ENCODE data around the gene CMTM8. TPM values are rescaled to one million over a fixed set of nuclear protein-coding genes. Genes with fewer than 3 reads are reported as not detected.

CMTM8 gene
- total RNA-seq, 6 experiments from 2014 or later = 13.3 to 27.1 (median 20.9) TPM

DNA sequence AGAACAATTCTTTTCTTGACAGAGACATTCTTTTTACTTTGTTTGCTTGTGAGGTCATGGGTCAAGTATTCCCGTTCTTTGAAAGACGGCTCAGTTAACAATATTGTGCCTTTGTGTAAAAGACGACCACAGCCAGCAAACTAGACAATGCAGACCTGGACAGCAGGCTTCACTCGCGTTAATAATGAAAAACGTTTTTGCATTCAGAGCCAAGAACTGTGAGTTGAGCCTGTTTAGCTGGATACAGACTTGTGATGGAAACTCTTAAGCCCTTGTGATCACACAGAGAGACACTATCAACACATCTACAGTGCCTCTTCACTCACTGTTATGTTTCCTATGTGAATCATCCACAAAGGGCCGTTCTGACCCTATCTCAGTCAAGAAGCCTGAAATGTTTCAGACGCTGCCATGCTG lies 115.9 kb downstream of the CMTM8 start:
- H3K4me1 ChIP-seq = peaks cover 0 to 8% (median 0%) of the 10 kb centered on the region in 4 donors
- no peaks in the 10 kb centered on the region for H3K9me3 ChIP-seq
- TF ChIP-seq, protein P1, sequence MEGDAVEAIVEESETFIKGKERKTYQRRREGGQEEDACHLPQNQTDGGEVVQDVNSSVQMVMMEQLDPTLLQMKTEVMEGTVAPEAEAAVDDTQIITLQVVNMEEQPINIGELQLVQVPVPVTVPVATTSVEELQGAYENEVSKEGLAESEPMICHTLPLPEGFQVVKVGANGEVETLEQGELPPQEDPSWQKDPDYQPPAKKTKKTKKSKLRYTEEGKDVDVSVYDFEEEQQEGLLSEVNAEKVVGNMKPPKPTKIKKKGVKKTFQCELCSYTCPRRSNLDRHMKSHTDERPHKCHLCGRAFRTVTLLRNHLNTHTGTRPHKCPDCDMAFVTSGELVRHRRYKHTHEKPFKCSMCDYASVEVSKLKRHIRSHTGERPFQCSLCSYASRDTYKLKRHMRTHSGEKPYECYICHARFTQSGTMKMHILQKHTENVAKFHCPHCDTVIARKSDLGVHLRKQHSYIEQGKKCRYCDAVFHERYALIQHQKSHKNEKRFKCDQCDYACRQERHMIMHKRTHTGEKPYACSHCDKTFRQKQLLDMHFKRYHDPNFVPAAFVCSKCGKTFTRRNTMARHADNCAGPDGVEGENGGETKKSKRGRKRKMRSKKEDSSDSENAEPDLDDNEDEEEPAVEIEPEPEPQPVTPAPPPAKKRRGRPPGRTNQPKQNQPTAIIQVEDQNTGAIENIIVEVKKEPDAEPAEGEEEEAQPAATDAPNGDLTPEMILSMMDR (IDR thresholded peaks at IDR 0.05) = no peak
- TF ChIP-seq POLR2A (IDR thresholded peaks at IDR 0.05) = no peak
- no peak overlapping the region for H3K4me3 ChIP-seq
- ATAC-seq (no peak), DNase-seq (no peak)
- intact Hi-C loops (cut with DNase I) = no loop called here
- WGBS (ENCODE audit: insufficient coverage, low coverage, low lambda C conversion rate, missing lambda C conversion rate) = 57% methylated on average over 8 of the region's 8 CpGs
- no peak overlapping the region for H3K27ac ChIP-seq
- H3K36me3 ChIP-seq = peaks cover 0 to 7% (median 2%) of the 10 kb centered on the region in 4 donors
- H3K27me3 ChIP-seq = no peaks in the 10 kb centered on the region

DNA sequence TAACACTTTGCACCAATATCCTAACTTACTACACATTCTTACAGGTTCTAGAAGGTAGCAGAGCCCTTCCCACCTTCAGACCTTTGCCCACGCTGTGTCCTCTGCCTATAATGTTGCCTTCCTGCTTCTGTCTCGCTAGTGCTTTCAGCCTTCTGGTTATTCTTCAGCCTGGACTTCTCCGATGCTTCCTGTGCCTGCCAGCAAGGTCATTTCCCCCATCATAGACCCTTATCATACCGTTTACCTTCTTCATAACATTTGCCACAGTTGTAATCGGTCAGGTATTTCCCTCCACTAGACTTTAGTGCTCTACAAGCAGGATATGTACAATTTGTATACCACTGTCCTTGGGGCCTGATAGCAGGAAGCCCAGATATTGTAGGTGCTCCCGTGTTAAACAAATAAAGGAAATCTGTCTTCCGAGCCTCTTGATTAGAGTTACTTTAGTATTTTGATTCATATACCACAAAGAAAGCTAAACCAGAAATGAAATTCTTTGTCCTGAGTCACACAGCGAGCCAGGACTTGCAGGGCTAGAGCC lies 117.3 kb downstream of the CMTM8 start:
- no peak overlapping the region for H3K4me3 ChIP-seq
- no peak overlapping the region for H3K27ac ChIP-seq
- H3K4me1 ChIP-seq = peaks cover 0 to 11% (median 3%) of the 10 kb centered on the region in 4 donors
- peaks cover 0 to 7% (median 2%) of the 10 kb centered on the region in 4 donors for H3K36me3 ChIP-seq
- no peaks in the 10 kb centered on the region for H3K9me3 ChIP-seq
- no peak for TF ChIP-seq POLR2A (IDR thresholded peaks at IDR 0.05)
- TF ChIP-seq, protein P1 (IDR thresholded peaks at IDR 0.05) = no peak
- intact Hi-C loops (cut with DNase I) = no loop called here
- peak in 1 of 4 donors; percentile 43 for ATAC-seq
- no peak for DNase-seq
- H3K27me3 ChIP-seq = no peaks in the 10 kb centered on the region
- WGBS (ENCODE audit: insufficient coverage, low coverage, low lambda C conversion rate, missing lambda C conversion rate) = 58% methylated on average over 6 of the region's 8 CpGs

DNA sequence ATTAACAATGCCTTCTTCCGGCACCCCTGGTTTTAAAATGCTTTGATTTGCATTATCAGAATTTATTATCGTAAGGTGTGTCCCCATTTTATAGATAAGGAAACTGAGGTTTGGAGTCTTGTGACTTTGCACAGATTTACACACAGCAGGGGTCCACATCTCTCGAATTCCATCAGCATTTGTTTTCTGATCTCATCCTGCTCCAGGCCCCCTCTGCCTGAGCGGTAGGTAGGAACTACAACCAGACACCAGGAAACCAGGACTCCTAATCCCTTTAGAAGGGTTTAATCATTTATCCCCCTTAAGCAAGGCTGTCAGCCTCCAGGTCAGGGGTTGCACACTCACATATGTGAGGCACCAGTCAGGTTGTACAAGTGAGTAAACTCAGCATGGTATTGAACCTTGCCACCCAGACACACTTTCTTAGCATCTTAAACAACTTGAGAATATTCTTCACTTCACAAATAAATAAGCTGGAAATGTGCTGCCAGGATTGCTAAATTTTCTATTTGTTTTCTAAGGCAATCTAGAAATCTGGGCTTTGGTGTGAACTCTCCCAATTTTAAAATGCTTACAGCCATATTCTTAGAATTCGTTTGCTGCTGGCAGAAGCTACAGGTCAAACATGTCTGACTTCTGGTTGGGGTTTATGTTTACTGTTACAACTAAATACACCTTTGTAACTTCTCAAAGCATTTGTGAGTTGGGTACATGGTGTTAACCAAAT lies 121.4 kb downstream of the CMTM8 start:
- Histone ChIP-seq H3K27me3 (no peaks in the 10 kb centered on the region), H3K4me3 (no peak overlapping the region), H3K36me3 (peaks cover 0 to 7% (median 2%) of the 10 kb centered on the region in 4 donors), H3K27ac (peak overlapping the region in 1 of 3 donors; percentile 19), H3K9me3 (no peaks in the 10 kb centered on the region), H3K4me1 (peaks cover 0 to 11% (median 3%) of the 10 kb centered on the region in 4 donors)
- intact Hi-C loops (cut with DNase I) = no loop called here
- DNase-seq = no peak
- 62% methylated on average over 4 of the region's 5 CpGs for WGBS (ENCODE audit: insufficient coverage, low coverage, low lambda C conversion rate, missing lambda C conversion rate)
- ATAC-seq = peak; percentile 35 to 52 (median 40)
- TF ChIP-seq, protein P1 (IDR thresholded peaks at IDR 0.05) = no peak
- no peak for TF ChIP-seq POLR2A (IDR thresholded peaks at IDR 0.05)

DNA sequence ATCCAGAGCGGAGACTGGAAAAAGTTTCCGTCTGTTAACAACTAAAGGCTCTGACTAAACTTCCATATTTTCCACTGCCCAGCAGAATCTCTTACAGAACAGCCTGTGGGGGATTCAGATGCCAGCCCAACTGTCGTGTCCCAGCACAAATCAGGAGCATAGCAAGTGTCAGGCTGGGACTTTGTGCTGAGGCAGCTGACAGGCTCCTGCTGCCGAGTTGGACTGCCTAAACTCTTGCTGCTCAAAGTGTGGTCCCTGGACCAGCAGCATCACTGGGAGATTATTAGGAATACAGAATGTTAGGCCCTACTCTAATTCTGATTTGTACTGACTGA lies 122.0 kb downstream of the CMTM8 start:
- TF ChIP-seq POLR2A (IDR thresholded peaks at IDR 0.05) = no peak
- TF ChIP-seq, protein P1 (IDR thresholded peaks at IDR 0.05) = no peak
- intact Hi-C loops (cut with DNase I) = no loop called here
- H3K36me3 ChIP-seq = peaks cover 0 to 7% (median 2%) of the 10 kb centered on the region in 4 donors
- peaks cover 0 to 11% (median 3%) of the 10 kb centered on the region in 4 donors for H3K4me1 ChIP-seq
- no peak overlapping the region for H3K4me3 ChIP-seq
- no peaks in the 10 kb centered on the region for H3K27me3 ChIP-seq
- DNase-seq (no peak), ATAC-seq (peak in 2 of 4 donors; percentile 22 to 50)
- H3K9me3 ChIP-seq = no peaks in the 10 kb centered on the region
- whole genome bisulfite sequencing (ENCODE audit: insufficient coverage, low coverage, low lambda C conversion rate, missing lambda C conversion rate) = 48% methylated on average over 2 of the region's 4 CpGs
- H3K27ac ChIP-seq = no peak overlapping the region

Data from right lobe of liver (tissue), 6 donors.